NCI-H1105 (cell line): Measurements from ENCODE around the gene SLC9A9.

Experiments
- DNase-seq: peaks from one replicate; lab custom pipeline; 2025; lab: John Stamatoyannopoulos, UW

SLC9A9 gene

GRCh38 chr3:143413372-143413771 is 434.9 kb downstream of the SLC9A9 start:
- DNase-seq = no peak

GRCh38 chr3:143412084-143412483 is 436.2 kb downstream of the SLC9A9 start:
- DNase-seq = no peak

GRCh38 chr3:143410259-143410658 is 438.0 kb downstream of the SLC9A9 start:
- DNase-seq = no peak

- DNase-seq = no peak
These were observed 439.5 kb downstream of the SLC9A9 start for GRCh38 chr3:143408771-143409170.

- DNase-seq = no peak
These were observed 445.7 kb downstream of the SLC9A9 start for GRCh38 chr3:143402602-143403001.

- no peak for DNase-seq
These were observed 451.5 kb downstream of the SLC9A9 start for GRCh38 chr3:143396790-143397189.

- no peak for DNase-seq
These were observed 458.9 kb downstream of the SLC9A9 start for GRCh38 chr3:143389388-143389787.

GRCh38 chr3:143387425-143387824 is 460.8 kb downstream of the SLC9A9 start:
- DNase-seq = no peak

GRCh38 chr3:143384076-143384475 is 464.2 kb downstream of the SLC9A9 start:
- DNase-seq = no peak

- no peak for DNase-seq
These were observed 464.8 kb downstream of the SLC9A9 start for GRCh38 chr3:143383421-143383820.

- no peak for DNase-seq
These were observed 465.5 kb downstream of the SLC9A9 start for GRCh38 chr3:143382816-143383215.

- DNase-seq = no peak
These were observed 467.8 kb downstream of the SLC9A9 start for GRCh38 chr3:143380449-143380848.

GRCh38 chr3:143375698-143376097 is 472.6 kb downstream of the SLC9A9 start:
- no peak for DNase-seq

GRCh38 chr3:143367171-143367570 is 481.1 kb downstream of the SLC9A9 start:
- no peak for DNase-seq

GRCh38 chr3:143366672-143367071 is 481.6 kb downstream of the SLC9A9 start:
- DNase-seq = no peak

GRCh38 chr3:143363949-143364348 is 484.3 kb downstream of the SLC9A9 start:
- DNase-seq = no peak

- DNase-seq = no peak
These were observed 485.0 kb downstream of the SLC9A9 start for GRCh38 chr3:143363276-143363675.

- no peak for DNase-seq
These were observed 485.9 kb downstream of the SLC9A9 start for GRCh38 chr3:143362115-143362991.

GRCh38 chr3:143361589-143361988 is 486.7 kb downstream of the SLC9A9 start:
- DNase-seq = no peak

- no peak for DNase-seq
These were observed 488.0 kb downstream of the SLC9A9 start for GRCh38 chr3:143360244-143360643.

GRCh38 chr3:143358793-143359491 is 489.3 kb downstream of the SLC9A9 start:
- no peak for DNase-seq

- no peak for DNase-seq
These were observed 490.0 kb downstream of the SLC9A9 start for GRCh38 chr3:143358155-143358792.

GRCh38 chr3:143357700-143358099 is 490.6 kb downstream of the SLC9A9 start:
- DNase-seq = no peak
